ENCODE data around the gene ETV6. TPM values are rescaled to one million over a fixed set of nuclear protein-coding genes. Genes with fewer than 3 reads are reported as not detected.

Gene ETV6
- total RNA-seq, 2 donors from 2014 or later = 17.5 to 17.9 TPM

- Histone ChIP-seq H3K4me3 (no peak overlapping the region), H3K27ac (no peak overlapping the region), H3K9me3 (no peaks in the 10 kb centered on the region), H3K27me3 (no peaks in the 10 kb centered on the region), H3K36me3 (replicated peaks in 1 of 2; ENCODE audit: insufficient read depth in 1 of 2, low read depth in 2 of 2) (no peaks in the 10 kb centered on the region), H3K4me1 (peaks cover 33% of the 10 kb centered on the region)
- DNase-seq (no peak), ATAC-seq (no peak)
- 66 to 67% methylated on average over 4 of the region's 4 CpGs for WGBS, 2 donors
- no peak for TF ChIP-seq CTCF (IDR thresholded peaks at IDR 0.05)
- no peak for TF ChIP-seq POLR2A (IDR thresholded peaks at IDR 0.05)
- intact Hi-C loops (cut with DNase I) = no loop called here
Observed at GRCh38 chr12:11713202-11713601, 63.7 kb downstream of the ETV6 start.

- no peak overlapping the region for H3K27ac ChIP-seq
- DNase-seq (no peak), ATAC-seq (no peak)
- H3K36me3 ChIP-seq (replicated peaks in 1 of 2; ENCODE audit: insufficient read depth in 1 of 2, low read depth in 2 of 2) = no peaks in the 10 kb centered on the region
- no peaks in the 10 kb centered on the region for H3K27me3 ChIP-seq
- peaks cover 27% of the 10 kb centered on the region for H3K4me1 ChIP-seq
- H3K9me3 ChIP-seq = no peaks in the 10 kb centered on the region
- H3K4me3 ChIP-seq = no peak overlapping the region
- 79 to 85% methylated on average over 5 of the region's 5 CpGs for WGBS, 2 donors
- TF ChIP-seq CTCF (IDR thresholded peaks at IDR 0.05) (no peak), POLR2A (IDR thresholded peaks at IDR 0.05) (no peak)
- intact Hi-C loops (cut with DNase I) = no loop called here
Observed at GRCh38 chr12:11714626-11715025, 65.2 kb downstream of the ETV6 start.

GRCh38 chr12:11715621-11716020, 66.1 kb downstream of the ETV6 start:
- Histone ChIP-seq H3K36me3 (replicated peaks in 1 of 2; ENCODE audit: insufficient read depth in 1 of 2, low read depth in 2 of 2) (no peaks in the 10 kb centered on the region), H3K9me3 (no peaks in the 10 kb centered on the region), H3K4me1 (peaks cover 27% of the 10 kb centered on the region), H3K27me3 (no peaks in the 10 kb centered on the region), H3K4me3 (no peak overlapping the region), H3K27ac (no peak overlapping the region)
- no peak for TF ChIP-seq POLR2A (IDR thresholded peaks at IDR 0.05)
- intact Hi-C loops (cut with DNase I) = no loop called here
- no peak for DNase-seq
- ATAC-seq = no peak
- WGBS, 2 donors = 72 to 77% methylated on average over 4 of the region's 4 CpGs

GRCh38 chr12:11716794-11717518, 67.5 kb downstream of the ETV6 start:
- DNase-seq (no peak), ATAC-seq (no peak)
- 64 to 82% methylated on average over 8 of the region's 8 CpGs for WGBS, 2 donors
- H3K27me3 ChIP-seq = no peaks in the 10 kb centered on the region
- no peaks in the 10 kb centered on the region for H3K36me3 ChIP-seq (replicated peaks in 1 of 2; ENCODE audit: insufficient read depth in 1 of 2, low read depth in 2 of 2)
- H3K4me3 ChIP-seq = no peak overlapping the region
- H3K9me3 ChIP-seq = no peaks in the 10 kb centered on the region
- H3K4me1 ChIP-seq = peaks cover 23% of the 10 kb centered on the region
- H3K27ac ChIP-seq = no peak overlapping the region
- intact Hi-C loops (cut with DNase I) = no loop called here
- TF ChIP-seq CTCF (IDR thresholded peaks at IDR 0.05) (no peak), POLR2A (IDR thresholded peaks at IDR 0.05) (no peak)

- Histone ChIP-seq H3K27ac (no peak overlapping the region), H3K27me3 (no peaks in the 10 kb centered on the region), H3K4me1 (peaks cover 28% of the 10 kb centered on the region), H3K4me3 (no peak overlapping the region), H3K36me3 (replicated peaks in 1 of 2; ENCODE audit: insufficient read depth in 1 of 2, low read depth in 2 of 2) (no peaks in the 10 kb centered on the region), H3K9me3 (no peaks in the 10 kb centered on the region)
- no peak for TF ChIP-seq POLR2A (IDR thresholded peaks at IDR 0.05)
- TF ChIP-seq CTCF (IDR thresholded peaks at IDR 0.05) = no peak
- ATAC-seq (no peak), DNase-seq (no peak)
- 69 to 74% methylated on average over 8 of the region's 8 CpGs for WGBS, 2 donors
- intact Hi-C loops (cut with DNase I) = no loop called here
Observed at GRCh38 chr12:11717519-11717961, 68.1 kb downstream of the ETV6 start.
